NCI-H2196 (cell line): ENCODE measurements around the gene CENPV.
"Not testable (repeated sequence)": the region's sequence is repeated elsewhere in the genome, so short reads cannot be mapped to it uniquely, and the experiment has no call there.

Experiments used
- DNase-seq: peaks from one replicate; lab custom pipeline; 2025; ENCODE audit not compliant: unreplicated experiment; lab: John Stamatoyannopoulos, UW

The CENPV gene

GRCh38 chr17:16353317-16354174, at the start of gene CENPV:
CENPV (minus strand) TSS chr17:16353469; CDS start chr17:16353436, 33 bp downstream.
- DNase-seq, result peak; percentile 32

- no peak for DNase-seq
Observed at GRCh38 chr17:16398270-16399267, 45.3 kb upstream of the CENPV start.

GRCh38 chr17:16396693-16397092, 43.4 kb upstream of the CENPV start:
- not testable (repeated sequence) for DNase-seq

GRCh38 chr17:16395887-16396286, 42.6 kb upstream of the CENPV start:
- DNase-seq, result not testable (repeated sequence)

GRCh38 chr17:16392491-16392890, 39.2 kb upstream of the CENPV start:
- not testable (repeated sequence) for DNase-seq

- DNase-seq, result no peak
Observed at GRCh38 chr17:16391451-16391850, 38.2 kb upstream of the CENPV start.

GRCh38 chr17:16386126-16386507, 32.8 kb upstream of the CENPV start:
- not testable (repeated sequence) for DNase-seq

- no peak for DNase-seq
Observed at GRCh38 chr17:16384557-16384956, 31.3 kb upstream of the CENPV start.

- no peak for DNase-seq
Observed at GRCh38 chr17:16383772-16384287, 30.6 kb upstream of the CENPV start.

- no peak for DNase-seq
Observed at GRCh38 chr17:16383216-16383615, 29.9 kb upstream of the CENPV start.

GRCh38 chr17:16381496-16381820, 28.2 kb upstream of the CENPV start:
- no peak for DNase-seq

GRCh38 chr17:16380640-16381495, 27.6 kb upstream of the CENPV start, which contains the start of gene UBB:
UBB (plus strand) TSS chr17:16381091; CDS start chr17:16381908, 817 bp downstream.
- DNase-seq, result peak; percentile 79

- DNase-seq, result no peak
Observed at GRCh38 chr17:16379654-16380053, 26.4 kb upstream of the CENPV start.

GRCh38 chr17:16378636-16379282, 25.5 kb upstream of the CENPV start:
- DNase-seq, result no peak

- DNase-seq, result peak; percentile 17
Observed at GRCh38 chr17:16377941-16378341, 24.7 kb upstream of the CENPV start.

GRCh38 chr17:16374146-16374938, 21.1 kb upstream of the CENPV start:
- DNase-seq, result no peak

- peak; percentile 65 for DNase-seq
Observed at GRCh38 chr17:16371742-16372141, 18.5 kb upstream of the CENPV start.

- DNase-seq, result no peak
Observed at GRCh38 chr17:16364625-16365024, 11.4 kb upstream of the CENPV start.
